ENCODE measurements around the gene TOM1L1. TPM values are rescaled to one million over a fixed set of nuclear protein-coding genes. Genes with fewer than 3 reads are reported as not detected.

Gene TOM1L1
- total and polyA plus RNA-seq, 9 donors: 5.8 to 33.0 (median 8.9) TPM

DNA sequence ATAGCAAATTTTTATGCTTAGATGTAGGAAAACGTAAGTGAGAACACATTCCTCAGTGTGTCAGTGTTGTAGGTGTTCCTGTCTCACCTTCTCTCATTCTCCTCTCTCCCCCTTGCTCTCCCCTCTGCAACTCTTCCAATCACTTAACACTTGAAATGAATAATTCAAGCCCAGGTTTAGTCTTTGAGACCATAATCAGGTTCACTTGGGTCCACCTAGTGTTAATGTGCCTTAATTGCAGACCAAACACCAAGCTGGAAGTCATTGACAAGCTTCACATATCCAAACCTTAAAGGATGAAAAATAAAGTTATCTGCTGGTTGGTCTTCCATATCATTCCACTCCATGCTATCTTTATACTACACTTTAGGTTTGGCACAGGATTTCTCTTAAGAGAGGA, 104.9 kb downstream of the TOM1L1 start:
- H3K36me3 ChIP-seq: no peaks in the 10 kb centered on the region

More for the DNA sequence above, 104.9 kb downstream of the TOM1L1 start:
- no peak for DNase-seq
- TF ChIP-seq POLR2A (IDR thresholded peaks at IDR 0.05) (no peak), EP300 (IDR thresholded peaks at IDR 0.05) (no peak), CTCF (IDR thresholded peaks at IDR 0.05) (no peak)
- H3K4me1 ChIP-seq (ENCODE audit: insufficient read depth): no peaks in the 10 kb centered on the region
- H3K27ac ChIP-seq: no peak overlapping the region
- WGBS, 3 donors: 91 to 98% (median 96%) methylated on average over 1 of the region's 1 CpG
- no peaks in the 10 kb centered on the region for H3K27me3 ChIP-seq
- intact Hi-C loops (cut with DNase I): no loop called here
- H3K4me3 ChIP-seq: no peak overlapping the region
- H3K9me3 ChIP-seq: no peaks in the 10 kb centered on the region

Small RNA genes lying within 50 kb of the gene (small RNA-seq; reads per million reads assigned to genes)
- not detected for gene AC007485.1

Other genes starting within 250 kb of the TOM1L1 start
- 10 to 100 TPM; 42.0 to 74.0 (median 51.9) TPM for gene COX11, start 67.8 kb downstream of the TOM1L1 start, total RNA-seq
- gene COX11, start 67.8 kb downstream of the TOM1L1 start, polyA plus RNA-seq: 10 to 100 TPM; 35.1 to 57.3 TPM
- gene STXBP4, start 67.9 kb downstream of the TOM1L1 start, total RNA-seq: 10 to 100 TPM; 13.8 to 63.1 (median 20.6) TPM
- gene STXBP4, start 67.9 kb downstream of the TOM1L1 start, polyA plus RNA-seq: 1 to 10 TPM; 2.4 to 6.1 TPM